HL-60 (cell line): ENCODE measurements around the gene HOXB2.

Source experiments
- DNase-seq, 2 experiments: peaks; one replicate each; pipeline ENCODE4 v3.0.0-alpha.2; 2010 to 2020; ENCODE audit warnings: low read depth in 1 of 2, low spot score in 1 of 2
- H3K27ac ChIP-seq: fragments of 250-450 bp; sonication (Bioruptor Pico); replicated peaks from 2 replicates; pipeline ENCODE4 v1.5.1; 2020; ENCODE audit warnings: mild to moderate bottlenecking, moderate library complexity
- H3K27me3 ChIP-seq: fragments of 250-450 bp; sonication (Bioruptor Pico); 2 replicates; pipeline ENCODE4 v1.5.1; 2021; ENCODE audit warnings: mild to moderate bottlenecking, moderate library complexity; ENCODE audit not compliant: insufficient read depth, poor library complexity, severe bottlenecking
- H3K4me3 ChIP-seq: replicated peaks from 2 replicates; pipeline ENCODE4 v1.5.1; 2011; ENCODE audit warnings: mild to moderate bottlenecking, control low read depth, low read length; ENCODE audit not compliant: insufficient read depth
- GABPA ChIP-seq: IDR thresholded peaks from 2 replicates; pipeline ENCODE4 v1.6.1; 2012; ENCODE audit warnings: low read depth
- POLR2AphosphoS5 ChIP-seq: IDR thresholded peaks from 2 replicates; pipeline ENCODE4 v1.6.1; 2012; ENCODE audit warnings: low read depth
- REST ChIP-seq: IDR thresholded peaks from 2 replicates; pipeline ENCODE4 v1.6.1; 2012; ENCODE audit warnings: low read depth; ENCODE audit not compliant: insufficient replicate concordance
- SPI1 ChIP-seq: IDR thresholded peaks from 2 replicates; pipeline ENCODE4 v1.6.1; 2012; ENCODE audit warnings: low read depth, mild to moderate bottlenecking, borderline replicate concordance
- TF ChIP-seq, protein P1 (sequence below): IDR thresholded peaks from one replicate; pipeline ENCODE4 v1.5.1; 2011; ENCODE audit warnings: low read length, control low read depth, inconsistent platforms; ENCODE audit not compliant: insufficient read depth

Gene HOXB2

GRCh38 chr17:48530887-48531272 is 14.0 kb downstream of the HOXB2 start, which contains the start of gene HOXB1:
Gene HOXB1, minus strand, starts transcription at chr17:48531011. Its CDS starts 107 bp downstream, at chr17:48530904.
- H3K27me3 ChIP-seq: peaks cover 18% of the 10 kb centered on the region
- no peak for DNase-seq
- TF ChIP-seq, protein P1, sequence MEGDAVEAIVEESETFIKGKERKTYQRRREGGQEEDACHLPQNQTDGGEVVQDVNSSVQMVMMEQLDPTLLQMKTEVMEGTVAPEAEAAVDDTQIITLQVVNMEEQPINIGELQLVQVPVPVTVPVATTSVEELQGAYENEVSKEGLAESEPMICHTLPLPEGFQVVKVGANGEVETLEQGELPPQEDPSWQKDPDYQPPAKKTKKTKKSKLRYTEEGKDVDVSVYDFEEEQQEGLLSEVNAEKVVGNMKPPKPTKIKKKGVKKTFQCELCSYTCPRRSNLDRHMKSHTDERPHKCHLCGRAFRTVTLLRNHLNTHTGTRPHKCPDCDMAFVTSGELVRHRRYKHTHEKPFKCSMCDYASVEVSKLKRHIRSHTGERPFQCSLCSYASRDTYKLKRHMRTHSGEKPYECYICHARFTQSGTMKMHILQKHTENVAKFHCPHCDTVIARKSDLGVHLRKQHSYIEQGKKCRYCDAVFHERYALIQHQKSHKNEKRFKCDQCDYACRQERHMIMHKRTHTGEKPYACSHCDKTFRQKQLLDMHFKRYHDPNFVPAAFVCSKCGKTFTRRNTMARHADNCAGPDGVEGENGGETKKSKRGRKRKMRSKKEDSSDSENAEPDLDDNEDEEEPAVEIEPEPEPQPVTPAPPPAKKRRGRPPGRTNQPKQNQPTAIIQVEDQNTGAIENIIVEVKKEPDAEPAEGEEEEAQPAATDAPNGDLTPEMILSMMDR: no peak
- TF ChIP-seq GABPA: no peak
- no peak for TF ChIP-seq REST
- TF ChIP-seq SPI1: no peak
- TF ChIP-seq POLR2AphosphoS5: no peak
- no peak within 1 kb of the TSS for H3K4me3 ChIP-seq
- no peak within 1 kb of the TSS for H3K27ac ChIP-seq

GRCh38 chr17:48530208-48530886 is 14.6 kb downstream of the HOXB2 start:
- Histone ChIP-seq H3K27ac (no peak overlapping the region), H3K27me3 (peaks cover 20% of the 10 kb centered on the region), H3K4me3 (no peak overlapping the region)
- no peak for DNase-seq
- TF ChIP-seq, protein P1: no peak
- TF ChIP-seq POLR2AphosphoS5 (no peak), REST (no peak)

DNA sequence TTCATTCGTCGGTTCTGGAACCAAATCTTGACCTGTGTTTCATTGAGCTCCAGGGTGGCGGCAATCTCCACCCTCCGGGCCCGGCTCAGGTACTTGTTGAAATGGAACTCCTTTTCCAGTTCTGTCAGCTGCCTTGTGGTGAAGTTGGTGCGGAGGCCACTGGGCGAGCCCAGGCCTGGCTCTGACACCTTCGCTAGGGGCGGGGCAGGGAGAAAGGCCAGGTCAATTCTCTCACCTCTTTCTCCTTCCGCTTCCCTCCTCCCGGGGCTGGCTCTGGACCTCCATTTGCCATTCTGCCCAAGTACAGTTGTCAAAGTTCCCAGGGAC is 15.3 kb downstream of the HOXB2 start:
- H3K4me3 ChIP-seq: no peak overlapping the region
- no peak overlapping the region for H3K27ac ChIP-seq
- DNase-seq: no peak
- H3K27me3 ChIP-seq: peaks cover 27% of the 10 kb centered on the region
- TF ChIP-seq, protein P1: no peak
- TF ChIP-seq GABPA: no peak
- TF ChIP-seq SPI1: no peak
- TF ChIP-seq REST: no peak
- no peak for TF ChIP-seq POLR2AphosphoS5
